ENCODE results near the gene SPPL2B. TPM values are rescaled to one million over a fixed set of nuclear protein-coding genes. Genes with fewer than 3 reads are reported as not detected.

The SPPL2B gene
- total RNA-seq, 1 donor from 2014 or later = 54.3 TPM

DNA sequence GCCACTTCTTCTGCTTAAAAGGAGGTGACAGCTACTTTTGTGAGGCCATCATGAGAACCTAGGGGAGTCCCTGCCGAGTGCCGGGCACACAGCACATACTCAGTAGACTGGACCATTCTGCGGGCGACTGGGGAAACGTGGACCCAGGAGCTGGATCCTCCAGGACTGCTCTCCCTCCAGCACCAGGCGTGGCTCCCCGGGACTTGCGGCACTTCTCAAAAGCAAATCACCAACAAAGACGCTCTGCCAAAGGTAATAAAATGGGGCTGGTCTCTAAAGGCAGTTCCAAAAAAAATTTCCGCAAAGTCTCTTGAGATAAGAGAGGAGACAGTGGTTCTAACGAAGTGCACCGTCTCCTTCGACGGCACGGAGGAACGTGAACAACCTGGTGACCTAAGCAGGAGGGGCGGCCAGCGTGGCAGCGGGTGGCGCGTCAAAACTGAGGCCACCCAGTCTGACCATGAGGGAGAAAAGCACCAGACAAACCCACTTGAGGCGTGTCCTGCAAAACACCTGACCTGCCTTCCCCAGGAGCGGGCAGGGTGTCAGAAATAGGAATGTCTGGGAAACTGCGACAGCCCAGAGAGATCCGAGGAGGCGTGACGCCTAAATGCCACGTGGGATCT is 30.2 kb downstream of the SPPL2B start:
- Histone ChIP-seq H3K27ac (no peak overlapping the region), H3K9me3 (no peaks in the 10 kb centered on the region), H3K4me3 (no peak overlapping the region), H3K4me1 (no peaks in the 10 kb centered on the region), H3K27me3 (no peaks in the 10 kb centered on the region), H3K36me3 (peaks cover 0 to 10% of the 10 kb centered on the region in 2 donors)
- intact Hi-C loops (cut with DNase I) = no loop called here
- TF ChIP-seq POLR2AphosphoS5 (IDR thresholded peaks at IDR 0.05; ENCODE audit: insufficient read depth in 1 of 2, low read depth in 1 of 2) = no peak
- TF ChIP-seq POLR2A (IDR thresholded peaks at IDR 0.05) = no peak
- no peak for TF ChIP-seq CTCF (IDR thresholded peaks at IDR 0.05)
- DNase-seq (ENCODE audit: extremely low spot score in 2 of 2) = no peak

- H3K36me3 ChIP-seq = no peaks in the 10 kb centered on the region
- H3K4me1 ChIP-seq = no peaks in the 10 kb centered on the region
- TF ChIP-seq CTCF (IDR thresholded peaks at IDR 0.05) = no peak
- no peak for TF ChIP-seq POLR2A (IDR thresholded peaks at IDR 0.05)
- TF ChIP-seq POLR2AphosphoS5 (IDR thresholded peaks at IDR 0.05; ENCODE audit: insufficient read depth in 1 of 2, low read depth in 1 of 2) = no peak
- H3K9me3 ChIP-seq = no peaks in the 10 kb centered on the region
- intact Hi-C loops (cut with DNase I) = no loop called here
- H3K4me3 ChIP-seq = no peak within 1 kb of the TSS
- H3K27me3 ChIP-seq = no peaks in the 10 kb centered on the region
- DNase-seq (ENCODE audit: extremely low spot score in 2 of 2) = no peak
- no peak within 1 kb of the TSS for H3K27ac ChIP-seq
These were observed 31.7 kb downstream of the SPPL2B start, which contains the start of gene TMPRSS9 for GRCh38 chr19:2359992-2360685. Gene TMPRSS9, plus strand, starts transcription at chr19:2360265. Its CDS starts 29,521 bp downstream, at chr19:2389786.

DNA sequence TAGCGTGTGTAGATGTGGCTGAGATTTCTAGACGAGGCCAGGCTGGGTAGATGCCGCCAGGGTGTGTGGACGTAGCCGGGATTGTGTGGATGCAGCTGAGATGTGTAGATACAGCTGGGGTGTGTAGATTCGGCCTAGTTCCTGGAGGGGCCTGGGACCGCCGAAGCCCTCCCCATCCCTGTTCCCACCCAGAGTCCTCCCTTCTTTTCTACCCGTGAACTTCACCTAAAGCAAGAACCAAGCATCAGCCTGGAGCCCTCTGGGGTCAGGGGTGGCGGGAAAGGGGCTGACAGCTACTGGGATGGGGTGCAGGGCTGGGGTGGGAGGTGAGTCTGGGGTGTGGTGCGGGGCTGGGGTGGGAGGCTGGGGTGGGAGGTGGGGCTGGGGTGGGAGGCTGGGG is 32.3 kb downstream of the SPPL2B start:
- TF ChIP-seq POLR2AphosphoS5 (IDR thresholded peaks at IDR 0.05; ENCODE audit: insufficient read depth in 1 of 2, low read depth in 1 of 2) (no peak), CTCF (IDR thresholded peaks at IDR 0.05) (no peak), POLR2A (IDR thresholded peaks at IDR 0.05) (no peak)
- Histone ChIP-seq H3K27me3 (no peaks in the 10 kb centered on the region), H3K4me1 (no peaks in the 10 kb centered on the region), H3K27ac (no peak overlapping the region), H3K36me3 (no peaks in the 10 kb centered on the region), H3K4me3 (no peak overlapping the region), H3K9me3 (no peaks in the 10 kb centered on the region)
- DNase-seq (ENCODE audit: extremely low spot score in 2 of 2) = no peak
- intact Hi-C loops (cut with DNase I) = no loop called here

GRCh38 chr19:2361246-2362045 is 33.0 kb downstream of the SPPL2B start:
- Histone ChIP-seq H3K9me3 (no peaks in the 10 kb centered on the region), H3K27ac (no peak overlapping the region), H3K4me1 (no peaks in the 10 kb centered on the region), H3K36me3 (no peaks in the 10 kb centered on the region), H3K27me3 (no peaks in the 10 kb centered on the region), H3K4me3 (no peak overlapping the region)
- intact Hi-C loops (cut with DNase I) = no loop called here
- no peak for DNase-seq (ENCODE audit: extremely low spot score in 2 of 2)
- TF ChIP-seq POLR2A (IDR thresholded peaks at IDR 0.05) = no peak
- no peak for TF ChIP-seq POLR2AphosphoS5 (IDR thresholded peaks at IDR 0.05; ENCODE audit: insufficient read depth in 1 of 2, low read depth in 1 of 2)
- no peak for TF ChIP-seq CTCF (IDR thresholded peaks at IDR 0.05)
